ENCODE results near the gene FAM234B. TPM values are rescaled to one million over a fixed set of nuclear protein-coding genes. Genes with fewer than 3 reads are reported as not detected.
"Not testable (repeated sequence)": the region's sequence is repeated elsewhere in the genome, so short reads cannot be mapped to it uniquely, and the experiment has no call there.

Gene FAM234B
- polyA plus RNA-seq, 3 donors = 10.9 to 12.4 (median 12.1) TPM

DNA sequence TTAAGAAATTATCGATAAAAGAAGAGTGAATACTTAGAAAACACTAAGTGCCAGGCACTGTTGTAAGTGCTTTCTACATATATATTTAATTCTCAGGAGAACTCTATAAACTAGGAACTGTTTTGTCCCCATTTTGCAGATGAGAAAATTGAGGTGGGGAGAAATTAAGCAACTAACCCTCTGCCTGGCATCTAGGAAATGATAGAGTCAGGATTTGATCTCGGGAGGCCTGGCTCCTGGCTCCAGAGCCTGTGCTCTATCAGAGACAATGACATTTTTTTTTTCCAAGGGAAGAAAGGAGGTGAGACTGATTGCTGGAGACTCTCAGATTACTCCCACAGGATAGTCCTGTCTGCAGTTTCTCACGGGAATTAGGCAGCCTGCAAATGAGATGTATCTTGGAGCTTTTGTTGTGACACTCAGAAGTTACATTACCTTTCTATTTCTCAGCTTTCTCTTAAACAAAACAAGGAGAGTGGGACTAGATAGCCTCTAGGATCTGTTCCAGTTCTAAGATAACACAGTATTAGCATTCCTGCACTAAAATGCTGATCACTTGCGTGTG is 1.4 kb upstream of the FAM234B start:
- no peak for DNase-seq (ENCODE audit: extremely low read depth in 1 of 11, low read depth in 9 of 11, low spot score in 4 of 11)

DNA sequence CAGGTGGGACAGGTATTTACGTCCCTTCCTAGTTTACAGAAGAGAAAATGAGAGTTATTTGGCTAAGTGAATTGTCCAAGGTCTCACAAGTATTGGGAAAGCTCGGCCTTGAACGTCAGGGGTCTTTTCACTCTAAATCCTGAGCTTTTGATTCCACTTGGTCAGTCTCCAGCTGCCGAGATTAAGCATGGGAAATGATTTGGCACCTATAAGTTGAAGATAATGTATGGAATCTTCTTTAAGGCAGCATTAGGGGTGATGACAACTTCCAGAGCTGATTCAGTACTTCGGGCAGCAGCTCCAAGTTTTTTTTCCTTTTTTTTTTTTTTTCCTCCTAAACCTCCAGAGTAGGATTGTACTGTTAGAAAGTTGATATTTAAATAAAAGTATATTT is 722 bp downstream of the FAM234B start:
- no peak for DNase-seq (ENCODE audit: extremely low read depth in 1 of 11, low read depth in 9 of 11, low spot score in 4 of 11)

DNA sequence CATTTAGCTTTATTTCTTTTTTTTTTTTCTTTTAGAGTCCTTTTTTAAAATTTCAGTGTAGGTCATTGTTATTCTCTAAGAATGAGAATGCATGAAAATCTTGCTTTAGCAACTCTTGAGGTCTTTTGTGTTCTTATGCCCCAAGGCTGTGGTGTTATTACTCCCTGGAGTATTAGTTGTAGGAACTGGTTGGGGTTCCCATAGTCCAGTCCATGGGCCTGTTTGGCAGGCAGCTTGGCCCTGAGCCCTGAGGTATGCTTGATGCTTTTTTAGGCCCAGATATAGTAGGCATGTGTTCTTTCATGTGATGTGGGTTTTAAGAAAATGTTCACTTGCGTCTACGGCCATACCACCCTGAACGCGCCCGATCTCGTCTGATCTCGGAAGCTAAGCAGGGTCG is 1.6 kb downstream of the FAM234B start:
- DNase-seq (ENCODE audit: extremely low read depth in 1 of 11, low read depth in 9 of 11, low spot score in 4 of 11) = no peak

DNA sequence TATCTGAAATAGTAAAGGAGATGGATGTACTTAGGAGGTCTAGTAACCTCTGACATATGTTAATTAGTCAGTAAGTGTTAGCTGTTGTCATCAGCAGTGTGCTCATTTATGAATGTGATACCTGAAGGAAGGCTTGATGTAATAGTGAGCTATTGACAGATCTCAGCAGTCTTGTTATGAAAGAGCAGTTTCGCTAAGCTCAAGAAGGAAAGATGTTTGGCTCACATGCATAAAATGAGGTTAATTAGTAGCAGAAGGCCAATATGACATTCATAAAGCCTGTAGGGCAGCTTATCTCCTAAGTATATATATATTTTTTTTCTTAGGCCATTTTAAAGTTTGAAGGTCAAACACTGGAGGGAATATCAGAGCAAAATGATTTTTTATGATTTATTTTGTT is 2.8 kb downstream of the FAM234B start:
- DNase-seq (ENCODE audit: extremely low read depth in 1 of 11, low read depth in 9 of 11, low spot score in 4 of 11) = no peak

DNA sequence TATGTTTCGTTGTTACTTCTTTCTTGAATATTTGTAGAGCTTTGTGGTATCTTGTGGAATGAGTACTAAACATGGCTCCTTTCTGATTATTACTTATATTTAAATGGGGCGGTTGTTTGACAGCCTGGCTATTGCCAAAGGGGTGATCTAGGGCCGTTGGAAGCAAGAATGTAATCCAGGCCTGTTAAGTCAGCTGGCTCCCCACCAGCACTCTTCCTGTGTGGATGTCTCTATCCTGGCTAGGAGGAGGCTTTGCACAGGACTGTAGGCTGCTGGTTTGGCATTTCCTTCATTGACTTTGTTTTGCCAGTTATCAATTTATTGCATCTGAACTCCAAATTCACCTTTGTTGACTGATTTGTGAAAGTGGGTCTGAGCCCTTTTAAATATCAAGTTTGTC is 5.6 kb downstream of the FAM234B start:
- DNase-seq (ENCODE audit: extremely low read depth in 1 of 11, low read depth in 9 of 11, low spot score in 4 of 11) = no peak

DNA sequence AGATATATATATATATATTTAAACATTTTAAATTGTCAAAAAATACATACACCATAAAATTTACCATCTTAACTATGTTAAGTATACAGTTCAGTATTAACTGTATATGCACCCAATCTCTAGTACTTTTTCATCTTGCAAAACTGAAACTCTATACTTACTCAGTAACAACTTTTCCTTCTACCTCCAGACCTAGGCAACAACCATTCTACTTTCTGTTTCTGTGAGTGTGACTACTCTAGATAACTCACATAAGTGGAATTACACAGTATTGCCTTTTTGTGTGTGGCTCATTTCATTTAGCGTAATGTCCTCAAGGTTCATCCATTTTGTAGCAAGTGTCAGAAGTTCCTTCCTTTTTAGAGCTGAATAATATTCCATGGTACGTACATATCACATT is 8.2 kb downstream of the FAM234B start:
- no peak for DNase-seq (ENCODE audit: extremely low read depth in 1 of 11, low read depth in 9 of 11, low spot score in 4 of 11)

DNA sequence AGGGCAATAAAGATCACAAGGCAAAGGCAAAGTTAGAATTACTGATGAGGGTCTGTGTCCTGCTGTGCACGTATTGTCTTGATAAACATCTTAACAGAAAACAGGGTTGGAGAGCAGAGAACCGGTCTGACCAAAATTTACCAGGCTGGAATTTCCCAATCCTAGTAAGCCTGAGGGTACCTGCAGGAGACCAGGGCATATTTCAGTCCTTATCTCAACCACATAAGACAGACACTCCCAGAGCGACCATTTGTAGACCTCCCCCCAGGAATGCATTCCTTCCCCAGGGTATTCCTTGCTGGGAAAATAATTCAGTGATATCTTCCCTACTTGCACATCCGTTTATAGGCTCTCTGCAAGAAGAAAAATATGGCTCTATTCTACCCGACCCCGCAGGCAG is 9.4 kb downstream of the FAM234B start:
- DNase-seq (ENCODE audit: extremely low read depth in 1 of 11, low read depth in 9 of 11, low spot score in 4 of 11) = not testable (repeated sequence)

DNA sequence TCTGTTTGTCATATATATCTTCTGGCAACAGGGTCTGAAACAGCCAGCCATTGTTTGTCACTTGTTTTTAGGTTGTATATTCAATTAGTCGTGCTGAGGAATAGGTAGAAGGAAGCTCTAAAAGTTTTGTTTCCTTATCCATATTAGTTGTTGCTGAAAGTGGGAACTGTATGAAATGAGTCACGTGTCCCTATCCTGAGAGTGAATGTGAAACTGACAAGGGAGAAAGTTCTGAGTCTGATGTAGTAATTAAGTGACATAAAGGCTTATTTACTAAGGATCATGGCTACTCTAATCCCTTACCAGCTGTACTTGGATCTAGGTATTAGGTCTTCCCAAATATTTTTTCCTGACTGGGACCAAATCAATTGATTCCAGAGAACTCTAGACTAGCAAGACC is 16.4 kb downstream of the FAM234B start:
- DNase-seq (ENCODE audit: extremely low read depth in 1 of 11, low read depth in 9 of 11, low spot score in 4 of 11) = no peak

DNA sequence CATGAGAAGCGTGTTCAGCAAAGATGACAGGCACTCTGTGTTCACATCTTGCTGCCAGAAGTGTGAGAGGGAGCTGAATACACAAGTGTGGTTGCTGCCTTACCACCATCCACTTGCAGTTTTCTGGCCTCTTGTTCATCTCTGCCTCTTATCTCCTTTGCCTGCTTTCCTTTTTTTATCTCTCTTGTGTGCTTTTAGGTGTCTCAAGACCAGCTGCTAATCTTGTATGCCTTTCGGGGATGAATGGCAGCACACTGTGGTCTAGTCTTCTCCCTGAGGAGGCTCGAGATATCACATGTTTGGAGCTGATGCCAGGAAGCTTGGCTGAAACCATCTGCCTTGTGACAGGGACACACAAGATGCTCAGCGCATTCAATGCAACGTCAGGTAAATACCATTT is 17.2 kb downstream of the FAM234B start:
- no peak for DNase-seq (ENCODE audit: extremely low read depth in 1 of 11, low read depth in 9 of 11, low spot score in 4 of 11)

DNA sequence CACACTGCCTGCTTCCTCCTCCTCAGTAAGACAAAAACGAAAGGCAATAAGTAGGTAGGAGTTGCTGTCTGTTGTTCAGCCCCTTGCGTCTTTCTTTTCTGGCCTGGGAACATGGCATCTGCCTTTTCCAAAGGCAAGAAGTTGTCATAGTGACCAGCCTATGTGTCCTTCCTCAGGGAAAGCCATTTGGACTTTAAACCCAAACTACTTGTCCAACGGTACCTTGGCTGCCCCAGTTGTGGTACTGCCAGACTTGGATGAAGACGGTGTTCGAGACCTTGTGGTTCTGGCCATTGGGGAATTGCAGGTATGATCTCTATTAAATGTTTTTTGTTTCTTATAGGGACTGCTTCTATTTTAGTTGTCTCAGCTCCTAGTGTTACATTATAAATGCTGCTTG is 18.5 kb downstream of the FAM234B start:
- no peak for DNase-seq (ENCODE audit: extremely low read depth in 1 of 11, low read depth in 9 of 11, low spot score in 4 of 11)

DNA sequence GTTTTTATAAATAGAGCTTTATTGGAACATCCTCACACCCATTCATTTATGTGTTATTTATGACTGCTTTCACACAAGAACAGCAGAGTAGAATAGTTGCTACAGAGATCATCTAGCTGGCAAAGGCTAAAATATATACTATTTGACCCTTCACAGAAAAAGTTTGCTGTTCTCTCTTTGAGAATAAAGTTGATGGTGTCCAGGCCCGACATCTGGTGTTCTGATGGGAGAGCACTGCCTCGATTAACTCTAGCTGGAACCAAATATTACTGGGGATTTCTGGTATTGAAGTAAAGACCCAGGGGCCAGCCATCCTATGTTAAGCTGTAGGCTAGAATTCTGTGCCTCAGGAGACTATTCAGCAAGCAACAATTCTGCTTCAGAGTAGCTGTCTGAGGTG is 21.8 kb downstream of the FAM234B start:
- DNase-seq (ENCODE audit: extremely low read depth in 1 of 11, low read depth in 9 of 11, low spot score in 4 of 11) = no peak

DNA sequence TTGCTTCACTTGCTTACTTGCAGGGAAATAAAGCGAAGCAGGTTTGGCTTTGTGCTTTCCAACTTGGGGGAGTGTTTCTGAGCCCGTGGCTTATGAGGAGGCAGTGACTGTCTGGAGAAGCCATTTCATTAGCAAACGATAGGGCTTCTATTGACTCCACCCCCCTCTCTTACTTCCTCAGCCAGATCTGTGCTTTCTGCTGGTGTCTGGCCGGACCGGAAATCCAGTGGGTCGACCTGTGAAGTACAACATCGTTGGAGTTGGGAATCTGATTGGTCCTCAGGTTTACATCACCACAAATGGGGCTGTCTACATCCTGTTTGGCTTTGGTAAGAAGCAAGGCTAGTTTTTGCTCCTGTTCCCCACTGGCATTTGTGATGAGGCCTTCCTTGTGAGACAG is 22.3 kb downstream of the FAM234B start:
- no peak for DNase-seq (ENCODE audit: extremely low read depth in 1 of 11, low read depth in 9 of 11, low spot score in 4 of 11)

DNA sequence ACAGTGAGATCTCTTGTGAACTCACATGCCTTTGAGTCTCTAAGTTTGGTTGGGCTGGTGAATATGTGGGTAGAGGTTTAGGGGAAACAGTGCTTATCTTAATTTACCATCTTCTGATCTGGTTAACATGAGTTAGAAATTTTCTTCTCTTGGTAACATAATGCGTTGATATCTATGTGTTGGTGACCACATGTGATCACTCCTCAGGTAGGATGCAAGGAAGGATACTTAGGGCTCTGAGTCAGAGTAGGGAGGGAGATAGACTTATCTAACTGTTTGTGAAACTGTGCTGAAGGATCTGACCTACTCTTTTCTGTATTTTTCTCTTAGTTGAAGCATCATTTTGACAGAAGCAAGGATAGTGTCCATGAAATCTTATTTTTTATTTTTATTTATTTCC is 23.1 kb downstream of the FAM234B start:
- no peak for DNase-seq (ENCODE audit: extremely low read depth in 1 of 11, low read depth in 9 of 11, low spot score in 4 of 11)

DNA sequence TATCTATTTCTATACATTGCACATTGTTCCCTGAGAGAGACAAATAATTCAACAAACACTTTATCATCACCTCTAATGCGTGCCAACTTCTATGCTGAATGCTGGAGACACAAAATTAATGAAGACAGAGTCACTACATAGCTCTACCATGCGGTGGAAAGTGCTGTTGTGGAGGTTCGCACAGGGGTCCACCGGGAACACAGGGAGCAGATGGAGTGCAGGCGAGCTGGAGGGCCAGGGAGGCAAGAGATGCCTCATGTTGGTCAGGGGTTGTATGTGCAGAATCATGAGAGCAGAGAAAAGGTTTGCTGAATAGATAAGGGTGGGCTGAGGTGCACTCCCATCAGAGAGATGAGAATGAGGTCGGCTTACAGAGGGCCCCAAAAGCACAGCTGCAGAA is 25.2 kb downstream of the FAM234B start:
- no peak for DNase-seq (ENCODE audit: extremely low read depth in 1 of 11, low read depth in 9 of 11, low spot score in 4 of 11)

DNA sequence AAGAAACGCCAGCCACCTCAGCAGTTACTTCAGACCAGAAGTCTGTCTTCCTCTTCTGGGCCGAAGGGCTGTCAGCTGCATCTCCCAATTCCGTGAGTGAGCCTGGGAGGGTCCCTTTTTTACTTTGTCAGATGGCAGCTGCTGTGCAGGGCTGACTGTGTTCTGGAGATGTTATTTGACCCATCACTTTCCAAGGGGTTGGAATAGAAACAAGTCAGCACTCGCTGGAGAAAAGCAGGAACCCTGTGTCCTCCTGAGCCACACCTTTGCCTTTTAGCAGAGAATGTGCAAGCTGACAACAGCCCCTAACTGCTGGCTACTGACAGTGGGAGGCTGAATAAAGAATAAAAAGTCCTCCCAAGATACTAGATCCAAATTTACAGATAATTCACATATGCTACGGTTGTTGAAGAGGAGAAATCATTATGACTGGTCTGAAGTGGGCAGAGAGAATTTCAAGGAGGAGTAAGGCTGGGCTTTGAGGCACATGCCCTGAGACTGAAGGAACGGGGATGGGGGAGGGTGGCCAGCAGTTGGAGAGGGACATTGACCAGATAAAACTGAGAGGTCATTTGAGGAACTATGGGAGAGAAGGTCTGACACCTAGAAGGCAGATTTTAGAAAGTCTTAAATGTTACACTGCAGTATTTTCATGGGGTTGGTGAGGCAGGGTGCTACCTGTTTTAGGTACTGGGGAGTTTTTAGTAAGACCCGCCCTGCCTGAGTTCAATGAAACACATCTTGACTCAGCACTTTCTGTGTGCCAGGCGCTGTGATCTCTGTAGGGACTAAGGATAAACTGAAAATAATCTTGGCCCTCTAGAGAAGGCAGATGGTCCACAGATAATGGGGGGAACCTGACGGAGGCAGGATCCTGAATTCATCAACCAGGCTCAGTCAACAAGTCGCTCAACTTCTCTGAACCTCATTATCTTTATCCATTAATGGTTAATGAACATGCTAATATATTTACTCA is 27.4 kb downstream of the FAM234B start:
- DNase-seq (ENCODE audit: extremely low read depth in 1 of 11, low read depth in 9 of 11, low spot score in 4 of 11) = no peak

DNA sequence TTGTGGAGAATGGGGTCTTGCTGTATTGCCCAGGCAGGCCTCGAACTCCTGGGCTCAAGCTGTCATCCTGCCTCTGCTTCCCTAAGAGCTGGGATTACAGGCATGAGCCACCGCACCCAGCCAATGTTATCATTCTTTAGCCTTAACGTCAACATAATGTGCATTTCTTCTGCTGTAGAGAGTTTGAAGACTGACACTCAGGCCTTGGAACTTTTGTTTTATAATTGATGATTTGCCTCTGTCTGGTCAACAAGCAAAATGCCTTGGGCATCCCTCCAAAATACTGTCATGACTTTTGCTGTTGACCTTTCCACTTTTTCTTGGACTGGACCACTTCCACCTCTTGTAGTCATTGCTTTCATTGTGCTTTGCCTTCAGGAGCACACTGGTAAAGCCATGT is 29.0 kb downstream of the FAM234B start:
- DNase-seq (ENCODE audit: extremely low read depth in 1 of 11, low read depth in 9 of 11, low spot score in 4 of 11) = no peak

DNA sequence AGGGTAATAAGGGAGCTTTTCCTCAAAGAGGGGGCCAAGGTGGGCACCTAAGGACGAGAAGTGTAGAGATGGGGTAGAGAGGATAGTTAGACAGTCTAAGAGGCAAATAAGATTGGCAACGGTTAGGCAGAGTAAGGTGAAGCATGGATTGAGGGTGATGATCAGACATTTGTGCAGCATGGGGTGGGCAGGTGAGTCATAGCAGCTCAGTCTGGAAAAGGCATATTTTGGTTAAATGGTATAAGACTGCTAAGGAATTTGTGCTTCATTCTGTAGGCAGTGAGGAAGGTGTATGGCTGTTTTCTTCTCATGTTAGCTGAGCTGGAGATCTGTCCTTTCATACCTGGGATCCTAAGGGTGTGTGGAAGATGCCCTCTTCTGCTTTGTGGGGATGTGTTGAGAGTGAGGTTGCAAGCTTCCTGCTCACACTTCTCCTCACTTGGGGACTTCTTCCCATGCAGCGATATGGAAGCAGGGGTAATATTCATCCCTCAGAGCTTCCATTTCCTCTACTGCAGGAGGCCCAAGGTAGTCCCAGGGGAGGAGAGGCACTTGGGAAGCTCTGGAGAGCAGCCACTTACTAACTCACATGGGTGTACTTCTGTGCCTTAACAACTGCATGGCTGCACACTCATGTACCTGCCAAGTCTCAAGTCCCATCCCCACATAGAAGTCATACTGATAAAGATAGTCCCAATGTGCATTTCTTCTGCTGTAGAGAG is 30.4 kb downstream of the FAM234B start:
- no peak for DNase-seq (ENCODE audit: extremely low read depth in 1 of 11, low read depth in 9 of 11, low spot score in 4 of 11)

DNA sequence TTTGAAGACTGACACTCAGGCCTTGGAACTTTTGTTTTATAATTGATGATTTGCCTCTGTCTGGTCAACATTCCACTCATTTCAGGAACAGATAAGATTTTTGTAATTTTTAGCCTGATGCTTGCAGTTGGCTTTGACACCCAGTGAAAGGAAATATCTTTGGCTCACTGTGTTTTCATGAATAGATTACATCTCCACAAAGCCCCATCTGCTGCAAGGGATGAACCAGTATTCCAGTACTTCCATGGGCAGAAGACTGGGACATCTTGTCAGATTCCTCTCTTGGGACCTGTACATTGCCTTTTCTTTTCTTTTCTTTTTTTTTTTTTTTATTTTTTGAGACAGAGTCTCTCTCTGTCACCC is 30.9 kb downstream of the FAM234B start:
- no peak for DNase-seq (ENCODE audit: extremely low read depth in 1 of 11, low read depth in 9 of 11, low spot score in 4 of 11)

DNA sequence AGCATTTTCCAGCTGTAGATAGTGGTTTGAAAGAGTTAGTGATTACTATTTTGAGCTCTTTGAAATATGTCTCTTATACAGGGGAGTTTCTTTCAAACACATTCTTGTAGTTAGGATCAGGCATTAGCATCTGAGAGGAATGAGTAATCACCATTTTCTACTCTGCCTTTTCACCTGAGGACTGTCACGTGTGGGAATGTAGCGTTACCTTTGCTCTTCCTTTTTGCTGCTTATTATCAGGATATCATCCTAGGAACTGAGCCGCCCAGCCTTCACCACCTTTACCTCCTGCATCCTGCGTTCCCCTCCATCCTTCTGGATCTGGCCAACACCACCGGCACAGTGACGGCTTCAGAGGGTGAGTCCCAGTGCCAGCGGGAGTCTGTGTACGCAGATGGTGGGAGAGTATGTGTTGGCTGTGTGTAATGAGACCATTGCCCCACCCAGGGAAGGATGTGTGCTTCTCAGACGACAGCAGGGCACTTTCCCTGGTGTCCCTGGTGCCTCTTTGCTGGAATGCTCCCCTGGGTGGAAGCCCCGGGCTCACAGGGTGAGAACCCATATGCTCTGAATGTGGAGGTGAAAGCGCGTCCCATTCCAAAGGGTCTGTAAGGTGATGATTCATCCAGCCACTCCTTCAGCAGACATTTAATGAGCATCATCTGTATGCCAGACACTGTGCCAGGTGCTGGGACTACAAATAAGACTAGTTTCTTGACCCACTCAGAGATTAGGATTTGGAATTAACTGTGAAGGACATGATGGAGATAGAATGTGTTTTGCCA is 31.8 kb downstream of the FAM234B start:
- no peak for DNase-seq (ENCODE audit: extremely low read depth in 1 of 11, low read depth in 9 of 11, low spot score in 4 of 11)

Data from renal cortex interstitium (tissue), 11 donors.